ENCODE data around the gene NR2F2. TPM values are rescaled to one million over a fixed set of nuclear protein-coding genes. Genes with fewer than 3 reads are reported as not detected.
A peak's percentile ranks its signal among the peaks of the same experiment; 100 is the strongest.

NR2F2 gene
- total RNA-seq, 4 donors from 2014 or later = 42.7 to 131 (median 83.6) TPM

DNA sequence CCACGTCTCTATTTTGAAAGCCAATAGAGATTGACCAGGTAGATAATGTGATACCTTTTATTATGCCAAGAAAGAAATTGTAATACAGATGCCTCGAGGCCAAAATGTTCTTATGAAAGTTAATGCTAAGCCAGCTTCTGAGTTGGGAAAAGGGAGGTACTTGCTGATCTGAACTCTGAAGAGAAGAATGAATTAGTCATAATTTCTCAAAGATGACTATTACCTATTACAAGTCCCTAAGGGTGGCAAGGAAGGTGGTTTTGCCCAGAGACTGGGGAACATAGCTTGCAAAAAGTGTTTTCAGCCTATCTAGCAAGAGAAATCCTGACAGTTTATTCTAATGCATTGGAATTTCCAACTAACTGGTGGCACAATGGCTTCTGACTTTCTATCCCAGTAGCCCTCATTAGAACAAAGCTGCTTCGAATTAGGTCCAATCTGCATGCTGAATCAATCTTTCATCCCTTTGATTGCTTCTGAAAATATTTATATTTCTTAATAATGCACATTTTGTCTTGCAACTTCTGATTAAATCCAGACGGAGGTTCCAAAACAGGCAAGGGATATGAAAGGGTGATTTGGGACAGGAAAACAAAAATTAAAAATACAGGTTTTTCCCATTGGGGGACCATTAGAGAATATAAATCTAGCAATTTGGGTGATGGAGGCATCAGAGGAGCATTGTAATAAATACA lies 17.7 kb upstream of the NR2F2 start:
- no peaks in the 10 kb centered on the region for H3K27me3 ChIP-seq
- H3K27ac ChIP-seq (replicated peaks in 1 of 4) = no peak overlapping the region
- H3K4me1 ChIP-seq = peaks cover 0 to 37% (median 34%) of the 10 kb centered on the region in 4 donors
- TF ChIP-seq POLR2AphosphoS5 (IDR thresholded peaks at IDR 0.05) = no peak
- TF ChIP-seq POLR2A (IDR thresholded peaks at IDR 0.05; ENCODE audit: low read depth) = no peak
- TF ChIP-seq EP300 (IDR thresholded peaks at IDR 0.05) = no peak
- TF ChIP-seq, protein P1, sequence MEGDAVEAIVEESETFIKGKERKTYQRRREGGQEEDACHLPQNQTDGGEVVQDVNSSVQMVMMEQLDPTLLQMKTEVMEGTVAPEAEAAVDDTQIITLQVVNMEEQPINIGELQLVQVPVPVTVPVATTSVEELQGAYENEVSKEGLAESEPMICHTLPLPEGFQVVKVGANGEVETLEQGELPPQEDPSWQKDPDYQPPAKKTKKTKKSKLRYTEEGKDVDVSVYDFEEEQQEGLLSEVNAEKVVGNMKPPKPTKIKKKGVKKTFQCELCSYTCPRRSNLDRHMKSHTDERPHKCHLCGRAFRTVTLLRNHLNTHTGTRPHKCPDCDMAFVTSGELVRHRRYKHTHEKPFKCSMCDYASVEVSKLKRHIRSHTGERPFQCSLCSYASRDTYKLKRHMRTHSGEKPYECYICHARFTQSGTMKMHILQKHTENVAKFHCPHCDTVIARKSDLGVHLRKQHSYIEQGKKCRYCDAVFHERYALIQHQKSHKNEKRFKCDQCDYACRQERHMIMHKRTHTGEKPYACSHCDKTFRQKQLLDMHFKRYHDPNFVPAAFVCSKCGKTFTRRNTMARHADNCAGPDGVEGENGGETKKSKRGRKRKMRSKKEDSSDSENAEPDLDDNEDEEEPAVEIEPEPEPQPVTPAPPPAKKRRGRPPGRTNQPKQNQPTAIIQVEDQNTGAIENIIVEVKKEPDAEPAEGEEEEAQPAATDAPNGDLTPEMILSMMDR (IDR thresholded peaks at IDR 0.05) = no peak
- H3K4me3 ChIP-seq = no peak overlapping the region
- 69% methylated on average over 4 of the region's 4 CpGs for WGBS
- no peaks in the 10 kb centered on the region for H3K9me3 ChIP-seq
- H3K36me3 ChIP-seq = no peaks in the 10 kb centered on the region
- intact Hi-C loops (cut with DNase I) = loop anchor here (5.0 to 10.0 kb wide), 2 partner anchors 40 to 128 kb away; no protein-coding TSS in a partner anchor
- no peak for DNase-seq (ENCODE audit: extremely low spot score)

DNA sequence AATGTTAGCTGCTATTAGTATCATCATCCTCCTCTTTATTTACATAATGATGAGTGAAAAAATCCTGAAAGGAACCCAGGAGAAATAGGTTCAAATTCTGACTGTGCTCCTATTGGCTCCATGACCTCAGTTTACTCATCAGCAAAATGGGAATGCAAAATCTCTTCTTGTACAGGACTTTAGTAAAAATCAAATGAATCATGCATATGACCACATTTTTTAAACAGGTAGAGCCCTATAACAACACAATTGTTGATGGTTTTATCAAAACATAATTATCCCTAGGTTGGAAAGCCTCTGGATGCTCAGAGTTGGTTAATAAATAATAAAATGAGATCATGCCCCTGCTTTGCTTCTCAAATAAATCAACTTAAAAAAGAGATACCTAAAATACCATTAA lies 16.0 kb upstream of the NR2F2 start:
- Histone ChIP-seq H3K36me3 (no peaks in the 10 kb centered on the region), H3K27ac (replicated peaks in 1 of 4) (no peak overlapping the region), H3K4me3 (no peak overlapping the region), H3K9me3 (no peaks in the 10 kb centered on the region), H3K27me3 (no peaks in the 10 kb centered on the region), H3K4me1 (peaks cover 0 to 42% (median 40%) of the 10 kb centered on the region in 4 donors)
- intact Hi-C loops (cut with DNase I) = loop anchor here (5.0 to 10.0 kb wide), 2 partner anchors 42 to 130 kb away; no protein-coding TSS in a partner anchor
- no peak for TF ChIP-seq POLR2AphosphoS5 (IDR thresholded peaks at IDR 0.05)
- no peak for TF ChIP-seq EP300 (IDR thresholded peaks at IDR 0.05)
- no peak for TF ChIP-seq POLR2A (IDR thresholded peaks at IDR 0.05; ENCODE audit: low read depth)
- TF ChIP-seq, protein P1 (IDR thresholded peaks at IDR 0.05) = no peak
- DNase-seq (ENCODE audit: extremely low spot score) = no peak

DNA sequence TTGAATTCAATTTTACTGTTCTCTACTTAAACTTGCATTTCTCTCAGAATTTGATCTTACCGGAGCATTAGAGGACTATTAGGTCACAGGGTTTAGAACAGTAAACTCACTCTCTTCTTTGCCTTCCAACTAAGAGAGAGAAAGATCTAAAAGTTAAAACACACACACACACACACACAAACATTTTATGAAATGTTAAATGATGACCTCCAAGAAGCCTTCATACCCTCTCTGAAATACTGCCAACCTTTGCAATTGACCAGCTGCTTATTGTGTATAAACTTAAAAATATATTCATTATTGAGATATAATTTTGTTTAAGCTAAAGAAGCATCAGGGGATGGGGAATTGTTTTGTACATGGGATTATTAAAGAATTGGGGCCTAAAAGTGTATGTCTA lies 15.5 kb upstream of the NR2F2 start:
- no peaks in the 10 kb centered on the region for H3K27me3 ChIP-seq
- peaks cover 1 to 47% (median 42%) of the 10 kb centered on the region in 4 donors for H3K4me1 ChIP-seq
- no peak overlapping the region for H3K4me3 ChIP-seq
- H3K27ac ChIP-seq (replicated peaks in 1 of 4) = no peak overlapping the region
- DNase-seq (ENCODE audit: extremely low spot score) = no peak
- 84% methylated on average over 1 of the region's 1 CpG for WGBS
- TF ChIP-seq POLR2AphosphoS5 (IDR thresholded peaks at IDR 0.05) = no peak
- TF ChIP-seq, protein P1 (IDR thresholded peaks at IDR 0.05) = no peak
- no peak for TF ChIP-seq POLR2A (IDR thresholded peaks at IDR 0.05; ENCODE audit: low read depth)
- no peak for TF ChIP-seq EP300 (IDR thresholded peaks at IDR 0.05)
- no peaks in the 10 kb centered on the region for H3K9me3 ChIP-seq
- no peaks in the 10 kb centered on the region for H3K36me3 ChIP-seq
- intact Hi-C loops (cut with DNase I) = loop anchor here (5.0 to 10.0 kb wide), 2 partner anchors 43 to 130 kb away; no protein-coding TSS in a partner anchor

DNA sequence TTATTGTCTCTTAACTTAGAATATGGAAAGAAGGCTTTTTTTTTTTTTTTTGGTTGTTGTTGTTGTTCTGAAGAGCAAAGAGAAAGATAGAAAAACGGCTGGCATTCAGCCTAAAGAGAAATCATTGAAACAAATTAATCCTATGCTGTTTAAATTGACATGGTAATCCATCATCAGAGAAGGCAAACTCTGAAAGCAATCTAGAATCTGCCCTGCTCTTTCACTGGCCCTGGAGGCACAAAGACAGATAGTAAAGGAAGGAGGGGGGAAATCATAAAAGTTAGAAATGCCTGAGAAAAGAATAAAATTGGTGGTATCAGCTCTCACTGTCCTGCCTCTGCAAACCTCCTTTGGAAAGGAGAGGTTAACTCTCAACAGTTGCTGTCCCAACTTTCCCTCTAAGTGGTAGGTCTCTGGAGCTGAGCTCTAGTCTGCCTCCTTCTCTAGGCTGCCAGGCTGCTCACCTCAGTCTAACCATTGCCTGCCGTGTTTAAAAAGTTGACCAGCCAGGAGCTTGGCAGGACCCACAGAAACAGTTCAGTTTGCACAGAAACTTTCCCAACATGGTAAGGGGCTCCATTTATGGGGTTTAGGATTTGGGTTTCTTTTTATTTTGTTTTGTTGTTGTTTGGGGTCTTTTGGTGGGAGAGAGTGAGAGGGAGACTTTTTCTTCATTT lies 13.4 kb upstream of the NR2F2 start:
- no peak for DNase-seq (ENCODE audit: extremely low spot score)
- no peaks in the 10 kb centered on the region for H3K27me3 ChIP-seq
- no peak for TF ChIP-seq POLR2A (IDR thresholded peaks at IDR 0.05; ENCODE audit: low read depth)
- TF ChIP-seq, protein P1 (IDR thresholded peaks at IDR 0.05) = no peak
- no peak for TF ChIP-seq EP300 (IDR thresholded peaks at IDR 0.05)
- peak; percentile 36 to 42 for TF ChIP-seq POLR2AphosphoS5 (IDR thresholded peaks at IDR 0.05)
- peak overlapping the region; percentile 1 to 27 (median 25) for H3K4me3 ChIP-seq
- intact Hi-C loops (cut with DNase I) = loop anchor here (10.0 kb wide), 1 partner anchor 132 kb away; no protein-coding TSS in a partner anchor
- H3K27ac ChIP-seq (replicated peaks in 1 of 4) = peak overlapping the region; percentile 94 to 95 (median 94)
- no peaks in the 10 kb centered on the region for H3K36me3 ChIP-seq
- H3K9me3 ChIP-seq = no peaks in the 10 kb centered on the region
- WGBS = 46% methylated on average over 2 of the region's 2 CpGs
- H3K4me1 ChIP-seq = peaks cover 8 to 68% (median 53%) of the 10 kb centered on the region in 4 donors

Measured in esophagus muscularis mucosa (tissue), 4 donors.